Mesenchymal stem cell (in vitro differentiated cells and primary cell): ENCODE data around the gene ZBTB16.
A peak's percentile ranks its signal among the peaks of the same experiment; 100 is the strongest.

Experiments used
- DNase-seq: peaks from one replicate; pipeline ENCODE4 v3.0.0-alpha.2; 2013
- H2AFZ ChIP-seq: one replicate; pipeline ENCODE4 v1.6.1; 2013; ENCODE audit warnings: low read depth, mild to moderate bottlenecking, control low read depth, inconsistent platforms, low read length, moderate library complexity
- H2AK5ac ChIP-seq: 2 replicates; pipeline ENCODE4 v1.6.1; 2013; ENCODE audit warnings: low read length, moderate library complexity, mild to moderate bottlenecking, inconsistent platforms; ENCODE audit not compliant: severe bottlenecking
- H2BK120ac ChIP-seq: one replicate; pipeline ENCODE4 v1.6.1; 2013; ENCODE audit warnings: low read depth, mild to moderate bottlenecking, inconsistent platforms, low read length, moderate library complexity
- H2BK12ac ChIP-seq, 2 experiments: one replicate each; pipeline ENCODE4 v1.6.1; 2013; ENCODE audit warnings: inconsistent platforms in 2 of 2, low read length in 2 of 2, mild to moderate bottlenecking in 2 of 2, moderate library complexity in 2 of 2, control low read depth in 1 of 2
- H2BK15ac ChIP-seq: one replicate; pipeline ENCODE4 v1.6.1; 2013; ENCODE audit warnings: mild to moderate bottlenecking, low read depth, inconsistent platforms; ENCODE audit not compliant: poor library complexity, severe bottlenecking
- H2BK5ac ChIP-seq: 2 replicates; pipeline ENCODE4 v1.6.1; 2013; ENCODE audit warnings: low read depth, mild to moderate bottlenecking, low read length, control low read depth, inconsistent platforms; ENCODE audit not compliant: poor library complexity, severe bottlenecking
- H3K14ac ChIP-seq, 2 experiments: one replicate each; pipeline ENCODE4 v1.6.1; 2013; ENCODE audit warnings: inconsistent platforms in 2 of 2, low read length in 2 of 2, control low read depth in 1 of 2, mild to moderate bottlenecking in 1 of 2, moderate library complexity in 1 of 2
- H3K18ac ChIP-seq, 2 experiments: one replicate each; pipeline ENCODE4 v1.6.1; 2013; ENCODE audit warnings: inconsistent platforms in 2 of 2, low read length in 2 of 2, control low read depth in 1 of 2, low read depth in 1 of 2, mild to moderate bottlenecking in 1 of 2
- H3K23ac ChIP-seq, 2 experiments: one replicate each; pipeline ENCODE4 v1.6.1; 2013; ENCODE audit warnings: inconsistent platforms in 2 of 2, low read length in 2 of 2, mild to moderate bottlenecking in 2 of 2, moderate library complexity in 2 of 2, control low read depth in 1 of 2
- H3K27ac ChIP-seq: 2 replicates; pipeline ENCODE4 v1.5.1; 2013; ENCODE audit warnings: mild to moderate bottlenecking, moderate library complexity, low read length, control low read depth, inconsistent platforms; ENCODE audit not compliant: poor library complexity, severe bottlenecking
- H3K27me3 ChIP-seq, 2 experiments: 2 replicates each; pipeline versions ENCODE4 v1.6.1 to v1.7.0; 2013; ENCODE audit warnings: low read length in 2 of 2, mild to moderate bottlenecking in 2 of 2, moderate library complexity in 2 of 2, control low read depth in 1 of 2, inconsistent platforms in 1 of 2; ENCODE audit not compliant: control insufficient read depth in 1 of 2, insufficient read depth in 1 of 2
- H3K36me3 ChIP-seq, 2 experiments: 2 replicates each; pipeline versions ENCODE4 v1.6.1 to v1.7.0; 2013; ENCODE audit warnings: low read length in 2 of 2, control low read depth in 1 of 2, inconsistent platforms in 1 of 2, low read depth in 1 of 2, mild to moderate bottlenecking in 1 of 2; ENCODE audit not compliant: insufficient read depth in 2 of 2, control insufficient read depth in 1 of 2
- H3K4ac ChIP-seq, 2 experiments: one replicate each; pipeline ENCODE4 v1.6.1; 2013; ENCODE audit warnings: inconsistent platforms in 2 of 2, low read length in 2 of 2, mild to moderate bottlenecking in 2 of 2, moderate library complexity in 2 of 2, control low read depth in 1 of 2, low read depth in 1 of 2
- H3K4me1 ChIP-seq: 2 replicates; pipeline ENCODE4 v1.6.1; 2013; ENCODE audit warnings: low read depth, low read length, control low read depth; ENCODE audit not compliant: control insufficient read depth, insufficient read depth
- H3K4me2 ChIP-seq: 2 replicates; pipeline ENCODE4 v1.6.1; 2013; ENCODE audit warnings: low read length, mild to moderate bottlenecking, inconsistent platforms; ENCODE audit not compliant: poor library complexity, severe bottlenecking
- H3K4me3 ChIP-seq, 2 experiments: 2 replicates each; pipeline versions ENCODE4 v1.5.1 to v1.7.0; 2013; ENCODE audit warnings: low read length in 2 of 2, mild to moderate bottlenecking in 2 of 2, control low read depth in 1 of 2, low read depth in 1 of 2; ENCODE audit not compliant: insufficient read depth in 1 of 2
- H3K79me1 ChIP-seq: replicated peaks from 2 replicates; pipeline ENCODE4 v1.6.1; 2013; ENCODE audit warnings: mild to moderate bottlenecking, control low read depth, low read length, inconsistent platforms; ENCODE audit not compliant: poor library complexity, severe bottlenecking
- H3K9ac ChIP-seq: 2 replicates; pipeline ENCODE4 v1.7.0; 2013; ENCODE audit warnings: mild to moderate bottlenecking, low read length, moderate library complexity
- H3K9me3 ChIP-seq: 2 replicates; pipeline ENCODE4 v1.7.0; 2013; ENCODE audit warnings: mild to moderate bottlenecking, low read length; ENCODE audit not compliant: control insufficient read depth
- H4K8ac ChIP-seq: one replicate; pipeline ENCODE4 v1.6.1; 2013; ENCODE audit warnings: inconsistent platforms, mild to moderate bottlenecking, low read length, moderate library complexity
- H4K91ac ChIP-seq: one replicate; pipeline ENCODE4 v1.6.1; 2013; ENCODE audit warnings: mild to moderate bottlenecking, low read length, inconsistent platforms
- WGBS: methylation state at CpG from one replicate; pipeline ENCODE4 v1.1.7; 2013; ENCODE audit warnings: mixed read lengths; 5-methylcytosine and 5-hydroxymethylcytosine counted together

ZBTB16 gene

DNA sequence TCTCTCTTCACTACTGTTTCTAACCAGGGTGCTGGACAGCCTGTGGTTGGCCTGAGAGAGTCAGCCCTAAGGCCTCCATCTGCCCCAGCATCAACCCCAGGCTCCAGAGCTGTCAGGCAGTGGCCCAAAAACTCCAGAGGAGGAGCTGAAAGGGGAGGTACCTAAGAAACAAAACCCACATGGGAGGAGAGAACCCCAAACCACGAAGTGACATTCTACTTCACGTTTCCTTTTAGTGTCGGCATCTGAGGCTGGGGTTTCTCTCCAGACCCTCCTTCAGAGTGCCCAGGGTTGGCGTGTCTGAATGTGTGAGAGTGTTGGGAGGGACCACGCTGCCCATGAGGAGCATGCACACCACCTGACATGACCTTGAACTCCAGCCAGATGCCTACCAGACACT lies 166.8 kb downstream of the ZBTB16 start:
- Histone ChIP-seq H3K9me3 (no peaks in the 10 kb centered on the region), H3K18ac (no peak overlapping the region), H3K23ac (no peak overlapping the region), H3K27me3 (peaks cover 56 to 63% of the 10 kb centered on the region in 2 experiments), H3K4me3 (no peak overlapping the region), H2AK5ac (no peak overlapping the region), H2BK12ac (no peak overlapping the region), H3K4me1 (peaks cover 2% of the 10 kb centered on the region), H3K27ac (no peak overlapping the region), H2BK15ac (no peak overlapping the region), H2BK5ac (no peak overlapping the region), H3K36me3 (no peaks in the 10 kb centered on the region), H3K9ac (no peak overlapping the region), H2BK120ac (no peak overlapping the region), H2AFZ (no peak overlapping the region), H4K8ac (no peak overlapping the region), H3K4me2 (no peak overlapping the region), H4K91ac (no peak overlapping the region), H3K4ac (no peak overlapping the region), H3K14ac (no peak overlapping the region), H3K79me1 (no peaks in the 10 kb centered on the region)
- no peak for DNase-seq
- WGBS: 96% methylated on average over 5 of the region's 5 CpGs

DNA sequence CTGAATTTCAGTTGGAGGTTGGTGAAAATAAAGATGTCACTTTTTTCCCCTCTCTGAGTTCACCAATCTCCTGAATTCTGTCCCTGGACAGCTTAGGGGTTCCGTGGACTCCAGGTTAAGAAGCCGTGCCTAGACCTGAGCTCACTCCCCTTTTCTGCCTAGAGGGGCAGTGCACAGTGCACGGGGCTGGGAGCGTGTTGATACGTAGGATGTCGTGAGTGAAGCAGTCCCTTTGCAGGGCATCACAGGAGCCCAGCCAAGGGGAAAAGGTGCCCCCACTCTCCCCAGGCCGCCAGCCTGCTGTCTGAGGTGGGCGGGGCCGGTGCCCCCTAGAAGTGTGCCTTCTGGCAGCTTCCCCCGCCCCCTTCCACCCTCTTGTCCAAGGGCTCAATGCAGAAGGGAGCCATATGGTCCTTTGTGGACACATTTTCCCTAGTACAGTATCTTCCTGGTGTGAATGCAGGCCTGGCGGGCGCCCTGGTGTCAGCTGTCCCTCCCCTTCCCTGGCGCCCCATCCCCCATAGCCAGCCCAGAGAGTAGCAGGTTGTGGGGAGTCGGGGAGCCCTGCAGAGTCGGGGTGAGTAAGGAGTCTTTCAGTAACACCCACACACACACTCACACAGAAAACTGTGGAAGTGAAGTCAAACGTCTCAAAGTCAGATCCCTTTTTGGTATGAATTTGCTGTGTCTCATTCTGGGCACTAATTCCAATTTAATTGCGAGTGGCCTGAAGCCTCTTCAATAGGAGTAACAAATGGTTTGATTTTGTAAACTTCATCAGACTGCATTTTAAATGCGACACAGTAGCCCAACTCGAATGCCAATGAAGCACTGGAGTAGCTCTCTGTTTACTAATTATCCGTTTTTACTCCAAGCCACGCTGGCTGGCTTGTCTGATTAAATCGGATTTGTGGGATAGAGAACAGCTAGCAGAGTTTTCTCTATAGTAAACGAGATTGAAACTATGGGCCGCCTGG lies 169.2 kb downstream of the ZBTB16 start:
- 89% methylated on average over 24 of the region's 24 CpGs for WGBS
- Histone ChIP-seq H2BK120ac (no peak overlapping the region), H3K18ac (no peak overlapping the region), H3K14ac (no peak overlapping the region), H3K4me3 (peak overlapping the region in 1 of 2 experiments; percentile 18), H3K27me3 (peaks cover 58 to 60% of the 10 kb centered on the region in 2 experiments), H2BK5ac (no peak overlapping the region), H3K23ac (no peak overlapping the region), H2BK15ac (no peak overlapping the region), H2AFZ (no peak overlapping the region), H4K8ac (no peak overlapping the region), H3K4me1 (peaks cover 2% of the 10 kb centered on the region), H3K4me2 (no peak overlapping the region), H2BK12ac (no peak overlapping the region), H2AK5ac (no peak overlapping the region), H3K27ac (no peak overlapping the region), H3K36me3 (no peaks in the 10 kb centered on the region), H3K9me3 (no peaks in the 10 kb centered on the region), H3K4ac (no peak overlapping the region), H3K79me1 (no peaks in the 10 kb centered on the region), H3K9ac (peak overlapping the region; percentile 52), H4K91ac (peak overlapping the region; percentile 12)
- no peak for DNase-seq

DNA sequence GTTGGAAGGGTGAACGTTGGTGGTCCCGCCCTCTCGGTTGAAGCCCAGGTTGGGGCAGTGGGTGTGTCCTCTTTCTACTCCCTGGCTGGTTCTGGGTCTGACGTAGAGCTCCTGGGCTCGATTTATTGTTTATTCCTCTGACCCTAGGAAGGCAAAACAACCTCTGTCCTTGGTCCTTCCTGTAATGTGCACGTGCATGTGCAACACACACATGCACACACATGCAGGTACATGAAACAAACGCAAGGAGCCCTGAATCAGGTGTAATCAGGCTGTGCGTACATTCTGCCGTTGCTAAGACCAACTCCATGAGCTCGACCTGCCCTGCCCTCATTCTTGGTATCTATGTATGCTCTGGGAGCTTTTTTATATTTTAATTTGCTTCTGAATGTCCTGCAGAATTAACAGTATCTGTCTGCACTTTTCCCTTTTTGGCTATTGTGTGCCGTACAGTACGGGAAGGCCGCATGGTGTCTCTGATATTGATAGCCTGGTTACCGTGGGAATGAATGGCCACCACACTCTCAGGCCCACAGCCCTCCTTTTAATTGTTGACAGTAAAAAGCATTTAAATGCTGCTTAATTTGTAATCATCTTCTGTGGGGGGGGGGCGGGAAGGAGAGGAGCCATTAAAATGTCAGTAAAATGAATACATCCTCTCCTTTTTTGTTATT lies 170.7 kb downstream of the ZBTB16 start:
- Histone ChIP-seq H2BK120ac (no peak overlapping the region), H3K18ac (no peak overlapping the region)

DNA sequence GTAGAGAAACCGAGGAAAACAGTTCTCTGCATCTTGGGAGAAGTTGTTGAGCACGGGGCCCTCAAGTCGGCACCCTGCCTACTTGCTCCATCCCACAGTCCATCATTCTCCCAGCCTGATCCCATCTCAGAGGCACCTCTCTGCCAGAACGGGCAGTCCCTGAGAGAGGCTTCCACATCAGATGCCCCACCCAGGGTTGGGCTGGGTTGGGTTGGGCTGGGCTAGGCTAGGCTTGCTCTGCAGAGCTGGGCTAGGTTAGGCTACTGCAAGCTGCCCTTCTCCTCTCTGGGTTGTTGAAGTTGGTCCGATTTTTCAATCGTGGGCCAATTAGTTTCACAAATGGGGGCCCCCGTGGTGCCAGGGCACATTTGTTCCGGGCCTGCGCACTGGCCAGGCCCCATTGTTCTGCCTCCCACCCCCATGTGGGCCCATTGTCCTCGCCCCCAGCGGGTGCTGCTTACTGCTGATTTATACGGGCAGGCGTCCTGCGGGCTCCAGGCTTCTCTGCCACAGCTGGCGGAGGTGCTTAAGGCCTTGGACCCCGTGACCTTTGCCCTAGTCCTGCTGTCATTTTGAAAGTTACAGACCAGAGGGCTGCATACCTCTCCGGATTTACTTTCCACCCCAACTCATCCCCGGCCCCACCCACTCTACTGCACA lies 173.0 kb downstream of the ZBTB16 start:
- H3K4me2 ChIP-seq: no peak overlapping the region
- H3K9ac ChIP-seq: no peak overlapping the region
- no peaks in the 10 kb centered on the region for H3K79me1 ChIP-seq
- H2BK12ac ChIP-seq: no peak overlapping the region
- H3K18ac ChIP-seq: no peak overlapping the region
- H4K8ac ChIP-seq: no peak overlapping the region
- no peak overlapping the region for H3K4ac ChIP-seq
- no peaks in the 10 kb centered on the region for H3K36me3 ChIP-seq
- DNase-seq: no peak
- H2BK120ac ChIP-seq: no peak overlapping the region
- H2BK15ac ChIP-seq: no peak overlapping the region
- no peak overlapping the region for H3K4me3 ChIP-seq
- no peak overlapping the region for H4K91ac ChIP-seq
- no peak overlapping the region for H3K23ac ChIP-seq
- no peak overlapping the region for H3K14ac ChIP-seq
- no peaks in the 10 kb centered on the region for H3K9me3 ChIP-seq
- no peak overlapping the region for H2AK5ac ChIP-seq
- no peak overlapping the region for H2BK5ac ChIP-seq
- no peak overlapping the region for H3K27ac ChIP-seq
- no peaks in the 10 kb centered on the region for H3K4me1 ChIP-seq
- H3K27me3 ChIP-seq: peaks cover 52 to 64% of the 10 kb centered on the region in 2 experiments
- WGBS: 74% methylated on average over 16 of the region's 18 CpGs
- no peak overlapping the region for H2AFZ ChIP-seq

More for the DNA sequence above, 170.7 kb downstream of the ZBTB16 start:
- 89% methylated on average over 14 of the region's 15 CpGs for WGBS
- no peak overlapping the region for H2BK5ac ChIP-seq
- H4K8ac ChIP-seq: no peak overlapping the region
- peaks cover 2% of the 10 kb centered on the region for H3K4me1 ChIP-seq
- H3K27ac ChIP-seq: no peak overlapping the region
- no peak overlapping the region for H3K4me2 ChIP-seq
- no peak overlapping the region for H3K23ac ChIP-seq
- DNase-seq: no peak
- H3K27me3 ChIP-seq: peaks cover 61 to 68% of the 10 kb centered on the region in 2 experiments
- no peak overlapping the region for H4K91ac ChIP-seq
- no peak overlapping the region for H3K4me3 ChIP-seq
- H3K9ac ChIP-seq: no peak overlapping the region
- no peaks in the 10 kb centered on the region for H3K79me1 ChIP-seq
- H3K36me3 ChIP-seq: no peaks in the 10 kb centered on the region
- H3K9me3 ChIP-seq: no peaks in the 10 kb centered on the region
- H3K14ac ChIP-seq: no peak overlapping the region
- no peak overlapping the region for H2BK12ac ChIP-seq
- H2AK5ac ChIP-seq: no peak overlapping the region
- no peak overlapping the region for H2BK15ac ChIP-seq
- H2AFZ ChIP-seq: no peak overlapping the region
- no peak overlapping the region for H3K4ac ChIP-seq
